GM23338 (cell line): ENCODE measurements around the gene RPA1.

Experiments used
- EZH2 ChIP-seq: fragments of 200-600 bp; sonication (generic); IDR thresholded peaks from one replicate; pipeline ENCODE4 v1.8.0; 2017; ENCODE audit warnings: antibody characterized with exemption, mild to moderate bottlenecking, low read depth; ENCODE audit not compliant: unreplicated experiment
- TF ChIP-seq, protein P1 (sequence below), 2 experiments: fragments of 200-600 bp in 1 of 2; sonication (generic) in 1 of 2; conservative IDR thresholded peaks; 2 replicates each; pipeline versions ENCODE4 v1.5.1 to v1.6.1; 2016 to 2017; ENCODE audit warnings: antibody characterized with exemption in 2 of 2, low read depth in 2 of 2, mild to moderate bottlenecking in 2 of 2, moderate library complexity in 1 of 2

DNA sequence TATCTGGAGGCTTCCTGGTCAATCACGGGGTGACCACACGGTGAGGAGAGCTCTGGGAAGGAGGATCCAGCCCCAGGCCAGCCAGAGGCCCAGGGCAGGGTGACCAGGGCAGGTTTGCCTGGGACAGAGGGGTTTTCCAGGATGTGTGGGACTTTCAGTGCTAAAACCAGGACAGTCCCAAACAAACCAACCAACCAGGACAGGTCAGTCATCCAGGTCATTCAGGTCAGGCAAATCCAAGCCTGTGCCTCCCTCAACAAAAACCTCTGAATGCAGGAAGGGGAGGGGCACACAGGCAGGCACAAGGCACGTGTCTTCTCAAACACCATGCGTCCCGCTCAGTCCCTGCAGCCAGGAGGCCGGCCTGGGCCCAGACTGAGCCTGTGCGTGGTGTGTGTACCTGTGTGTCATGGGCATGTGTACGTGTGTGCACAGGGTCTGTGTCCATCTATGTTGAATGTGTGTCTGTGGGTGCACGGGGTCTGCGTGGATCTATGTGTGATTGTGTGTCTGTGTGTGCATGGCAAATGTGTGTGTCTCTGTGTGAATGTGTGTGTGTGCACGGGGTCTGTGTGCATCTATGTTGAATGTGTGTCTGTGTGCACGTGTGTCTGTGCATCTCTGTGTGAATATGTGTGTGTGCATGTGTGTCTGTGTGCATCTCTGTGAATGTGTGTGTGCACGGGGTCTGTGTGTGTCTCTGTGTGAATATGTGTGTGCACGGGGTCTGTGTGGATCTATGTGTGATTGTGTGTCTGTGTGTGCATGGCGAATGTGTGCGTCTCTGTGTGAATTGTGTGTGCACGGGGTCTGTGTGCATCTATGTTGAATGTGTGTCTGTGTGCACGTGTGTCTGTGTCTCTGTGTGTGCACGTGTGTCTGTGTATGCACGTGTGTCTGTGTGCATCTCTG, 116.5 kb downstream of the RPA1 start:
- TF ChIP-seq, protein P1, sequence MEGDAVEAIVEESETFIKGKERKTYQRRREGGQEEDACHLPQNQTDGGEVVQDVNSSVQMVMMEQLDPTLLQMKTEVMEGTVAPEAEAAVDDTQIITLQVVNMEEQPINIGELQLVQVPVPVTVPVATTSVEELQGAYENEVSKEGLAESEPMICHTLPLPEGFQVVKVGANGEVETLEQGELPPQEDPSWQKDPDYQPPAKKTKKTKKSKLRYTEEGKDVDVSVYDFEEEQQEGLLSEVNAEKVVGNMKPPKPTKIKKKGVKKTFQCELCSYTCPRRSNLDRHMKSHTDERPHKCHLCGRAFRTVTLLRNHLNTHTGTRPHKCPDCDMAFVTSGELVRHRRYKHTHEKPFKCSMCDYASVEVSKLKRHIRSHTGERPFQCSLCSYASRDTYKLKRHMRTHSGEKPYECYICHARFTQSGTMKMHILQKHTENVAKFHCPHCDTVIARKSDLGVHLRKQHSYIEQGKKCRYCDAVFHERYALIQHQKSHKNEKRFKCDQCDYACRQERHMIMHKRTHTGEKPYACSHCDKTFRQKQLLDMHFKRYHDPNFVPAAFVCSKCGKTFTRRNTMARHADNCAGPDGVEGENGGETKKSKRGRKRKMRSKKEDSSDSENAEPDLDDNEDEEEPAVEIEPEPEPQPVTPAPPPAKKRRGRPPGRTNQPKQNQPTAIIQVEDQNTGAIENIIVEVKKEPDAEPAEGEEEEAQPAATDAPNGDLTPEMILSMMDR (conservative IDR thresholded peaks at IDR 0.05; ENCODE audit: low read depth in 2 of 2), result no peak
- no peak for TF ChIP-seq EZH2
